ENCODE measurements around the gene AP1B1. TPM values are rescaled to one million over a fixed set of nuclear protein-coding genes. Genes with fewer than 3 reads are reported as not detected.

AP1B1 gene
- total and polyA plus RNA-seq, 2 experiments from 2014 or later: 46.6 to 50.1 TPM

DNA sequence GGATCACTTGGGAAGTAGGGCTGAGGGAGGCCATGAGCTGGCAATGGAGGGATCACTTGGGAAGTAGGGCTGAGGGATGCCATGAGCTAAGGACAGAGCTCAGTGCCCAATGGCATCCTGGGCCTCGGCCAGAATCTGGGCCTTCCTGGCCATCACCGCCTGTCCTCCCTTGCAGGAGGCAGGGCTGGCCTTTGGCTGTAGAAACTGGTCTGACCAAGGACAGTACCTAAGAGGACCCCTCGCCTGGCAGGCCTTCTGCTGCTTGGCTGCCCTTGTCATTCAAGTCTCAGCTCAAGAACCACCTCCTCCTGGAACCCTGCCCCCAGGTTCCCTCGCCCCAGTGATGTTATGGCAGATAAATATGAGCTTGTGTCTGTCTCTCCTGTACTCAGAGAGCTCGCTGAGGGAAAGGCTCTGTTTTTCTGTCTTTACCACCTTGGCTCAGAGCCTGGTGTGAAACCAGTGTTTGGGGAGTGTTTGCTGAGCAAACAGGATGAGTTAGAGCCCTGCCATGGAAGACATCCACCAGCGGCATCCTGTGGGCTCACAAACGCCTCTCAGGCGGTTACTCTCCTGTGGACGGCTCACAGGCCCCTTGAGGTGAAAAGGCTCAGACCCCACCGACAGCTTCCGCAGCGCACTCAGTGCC is 53.5 kb downstream of the AP1B1 start:
- H3K9me3 ChIP-seq (ENCODE audit: low read depth): no peaks in the 10 kb centered on the region
- H4K20me1 ChIP-seq (ENCODE audit: insufficient read depth, poor library complexity, severe bottlenecking): no peaks in the 10 kb centered on the region
- H3K27me3 ChIP-seq: no peaks in the 10 kb centered on the region
- no peak overlapping the region for H2AFZ ChIP-seq
- no peak overlapping the region for H3K4me2 ChIP-seq
- H3K36me3 ChIP-seq (replicated peaks; ENCODE audit: insufficient read depth, low read depth): no peaks in the 10 kb centered on the region
- H3K79me2 ChIP-seq: no peaks in the 10 kb centered on the region
- H3K9me2 ChIP-seq (replicated peaks; ENCODE audit: insufficient read depth): no peaks in the 10 kb centered on the region
- WGBS (ENCODE audit: low lambda C conversion rate, missing lambda C conversion rate): 88% methylated on average over 12 of the region's 12 CpGs
- H3K4me3 ChIP-seq: no peak overlapping the region
- no peak for DNase-seq (ENCODE audit: low spot score)
- H3K4me1 ChIP-seq (ENCODE audit: insufficient read depth): no peaks in the 10 kb centered on the region
- no peak overlapping the region for H3K27ac ChIP-seq
- TF ChIP-seq EZH2 (IDR thresholded peaks at IDR 0.05; ENCODE audit: borderline replicate concordance) (no peak), EZH2phosphoT487 (IDR thresholded peaks at IDR 0.05; ENCODE audit: low read depth, severe bottlenecking, unreplicated experiment) (no peak)
- TF ChIP-seq, protein P1, sequence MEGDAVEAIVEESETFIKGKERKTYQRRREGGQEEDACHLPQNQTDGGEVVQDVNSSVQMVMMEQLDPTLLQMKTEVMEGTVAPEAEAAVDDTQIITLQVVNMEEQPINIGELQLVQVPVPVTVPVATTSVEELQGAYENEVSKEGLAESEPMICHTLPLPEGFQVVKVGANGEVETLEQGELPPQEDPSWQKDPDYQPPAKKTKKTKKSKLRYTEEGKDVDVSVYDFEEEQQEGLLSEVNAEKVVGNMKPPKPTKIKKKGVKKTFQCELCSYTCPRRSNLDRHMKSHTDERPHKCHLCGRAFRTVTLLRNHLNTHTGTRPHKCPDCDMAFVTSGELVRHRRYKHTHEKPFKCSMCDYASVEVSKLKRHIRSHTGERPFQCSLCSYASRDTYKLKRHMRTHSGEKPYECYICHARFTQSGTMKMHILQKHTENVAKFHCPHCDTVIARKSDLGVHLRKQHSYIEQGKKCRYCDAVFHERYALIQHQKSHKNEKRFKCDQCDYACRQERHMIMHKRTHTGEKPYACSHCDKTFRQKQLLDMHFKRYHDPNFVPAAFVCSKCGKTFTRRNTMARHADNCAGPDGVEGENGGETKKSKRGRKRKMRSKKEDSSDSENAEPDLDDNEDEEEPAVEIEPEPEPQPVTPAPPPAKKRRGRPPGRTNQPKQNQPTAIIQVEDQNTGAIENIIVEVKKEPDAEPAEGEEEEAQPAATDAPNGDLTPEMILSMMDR (IDR thresholded peaks at IDR 0.05; ENCODE audit: poor library complexity): no peak

- Histone ChIP-seq H3K79me2 (no peaks in the 10 kb centered on the region), H3K4me2 (no peak overlapping the region), H3K9me3 (ENCODE audit: low read depth) (no peaks in the 10 kb centered on the region), H3K4me3 (no peak overlapping the region), H3K9me2 (replicated peaks; ENCODE audit: insufficient read depth) (no peaks in the 10 kb centered on the region), H3K4me1 (ENCODE audit: insufficient read depth) (no peaks in the 10 kb centered on the region), H3K36me3 (replicated peaks; ENCODE audit: insufficient read depth, low read depth) (no peaks in the 10 kb centered on the region), H3K27ac (no peak overlapping the region), H4K20me1 (ENCODE audit: insufficient read depth, poor library complexity, severe bottlenecking) (no peaks in the 10 kb centered on the region), H3K27me3 (no peaks in the 10 kb centered on the region), H2AFZ (no peak overlapping the region)
- TF ChIP-seq EZH2 (IDR thresholded peaks at IDR 0.05; ENCODE audit: borderline replicate concordance) (no peak), EZH2phosphoT487 (IDR thresholded peaks at IDR 0.05; ENCODE audit: low read depth, severe bottlenecking, unreplicated experiment) (no peak)
- TF ChIP-seq, protein P1 (IDR thresholded peaks at IDR 0.05; ENCODE audit: poor library complexity): no peak
- DNase-seq (ENCODE audit: low spot score): no peak
- WGBS (ENCODE audit: low lambda C conversion rate, missing lambda C conversion rate): 99% methylated on average over 7 of the region's 7 CpGs
These were observed 54.2 kb downstream of the AP1B1 start for GRCh38 chr22:29334148-29334547.

DNA sequence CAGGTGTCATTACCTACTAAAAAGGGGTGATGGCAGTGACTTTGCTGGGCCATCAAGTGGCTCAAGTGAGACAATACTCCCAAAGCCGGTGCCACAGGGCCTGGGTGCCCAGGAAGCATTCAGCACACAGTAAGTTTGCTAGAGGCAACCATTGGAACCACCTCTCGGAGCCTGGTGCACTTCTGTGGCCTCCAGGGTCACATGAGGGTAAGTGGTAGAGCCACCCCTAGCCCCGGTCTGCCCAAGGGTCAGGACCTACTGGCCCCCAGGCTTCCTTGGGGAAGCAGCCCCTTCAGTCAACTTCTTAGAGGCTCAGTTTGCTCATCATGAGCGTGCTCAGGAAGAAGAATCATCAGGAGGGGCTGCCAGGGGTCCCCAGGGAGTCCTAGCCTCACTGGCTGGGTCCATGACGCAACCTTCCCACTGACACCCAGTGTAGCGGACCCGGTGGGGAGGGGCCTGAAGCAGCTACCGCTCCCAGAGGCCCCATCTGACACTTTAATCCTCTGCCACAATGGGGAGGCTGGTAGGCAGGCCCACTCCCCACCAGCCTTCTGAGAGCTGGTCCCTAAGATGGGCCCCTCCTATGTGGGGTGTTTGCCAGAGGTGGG is 55.4 kb downstream of the AP1B1 start:
- no peaks in the 10 kb centered on the region for H3K27me3 ChIP-seq
- H3K4me3 ChIP-seq: no peak overlapping the region
- DNase-seq (ENCODE audit: low spot score): no peak
- no peaks in the 10 kb centered on the region for H3K9me2 ChIP-seq (replicated peaks; ENCODE audit: insufficient read depth)
- H3K4me1 ChIP-seq (ENCODE audit: insufficient read depth): no peaks in the 10 kb centered on the region
- H4K20me1 ChIP-seq (ENCODE audit: insufficient read depth, poor library complexity, severe bottlenecking): no peaks in the 10 kb centered on the region
- no peaks in the 10 kb centered on the region for H3K9me3 ChIP-seq (ENCODE audit: low read depth)
- TF ChIP-seq, protein P1 (IDR thresholded peaks at IDR 0.05; ENCODE audit: poor library complexity): no peak
- TF ChIP-seq EZH2 (IDR thresholded peaks at IDR 0.05; ENCODE audit: borderline replicate concordance): no peak
- TF ChIP-seq EZH2phosphoT487 (IDR thresholded peaks at IDR 0.05; ENCODE audit: low read depth, severe bottlenecking, unreplicated experiment): no peak
- H2AFZ ChIP-seq: no peak overlapping the region
- H3K79me2 ChIP-seq: no peaks in the 10 kb centered on the region
- no peak overlapping the region for H3K4me2 ChIP-seq
- no peak overlapping the region for H3K27ac ChIP-seq
- WGBS (ENCODE audit: low lambda C conversion rate, missing lambda C conversion rate): 97% methylated on average over 8 of the region's 8 CpGs
- no peaks in the 10 kb centered on the region for H3K36me3 ChIP-seq (replicated peaks; ENCODE audit: insufficient read depth, low read depth)
